Neural cell (in vitro differentiated cells): ENCODE data around the gene PTPRD. TPM values are rescaled to one million over a fixed set of nuclear protein-coding genes. Genes with fewer than 3 reads are reported as not detected.
A peak's percentile ranks its signal among the peaks of the same experiment; 100 is the strongest.

Experiments
- H2AFZ ChIP-seq: fragments of 200-600, 300-800 bp; sonication (generic), shearing (Covaris generic); 2 replicates; pipeline ENCODE4 v1.6.0; 2014; ENCODE audit warnings: low read depth, mild to moderate bottlenecking, antibody characterized with exemption, low read length, moderate library complexity
- H3F3A ChIP-seq: fragments of 200-600 bp; shearing (Covaris generic); 2 replicates; pipeline ENCODE4 v1.6.1; 2016; ENCODE audit warnings: mild to moderate bottlenecking, moderate library complexity, mixed read lengths, antibody characterized with exemption, low read length; ENCODE audit not compliant: insufficient read depth, poor library complexity, severe bottlenecking
- H3K27ac ChIP-seq: fragments of 200-600, 300-800 bp; sonication (generic), shearing (Covaris generic); 2 replicates; pipeline ENCODE4 v1.5.1; 2014; ENCODE audit warnings: mild to moderate bottlenecking, low read length, moderate library complexity
- H3K27me3 ChIP-seq: fragments of 300-800, 200-600 bp; sonication (generic), shearing (Covaris generic); 2 replicates; pipeline ENCODE4 v1.6.0; 2014; ENCODE audit warnings: mild to moderate bottlenecking, low read depth, low read length, moderate library complexity; ENCODE audit not compliant: insufficient read depth
- H3K36me3 ChIP-seq: fragments of 300-800, 200-600 bp; sonication (generic), shearing (Covaris generic); 2 replicates; pipeline ENCODE4 v1.5.1; 2014; ENCODE audit warnings: mild to moderate bottlenecking, antibody characterized with exemption, low read length, moderate library complexity; ENCODE audit not compliant: insufficient read depth
- H3K4me2 ChIP-seq: fragments of 300-800, 200-600 bp; sonication (generic), shearing (Covaris generic); 2 replicates; pipeline ENCODE4 v1.6.0; 2014; ENCODE audit warnings: mild to moderate bottlenecking, low read length
- H3K4me3 ChIP-seq: fragments of 300-800, 200-600 bp; sonication (generic), shearing (Covaris generic); 2 replicates; pipeline ENCODE4 v1.5.1; 2014; ENCODE audit warnings: mild to moderate bottlenecking, low read length, moderate library complexity
- H3K79me2 ChIP-seq: fragments of 200-600 bp; shearing (Covaris generic); replicated peaks from 2 replicates; pipeline ENCODE4 v1.6.0; 2014; ENCODE audit warnings: mild to moderate bottlenecking, low read length, moderate library complexity; ENCODE audit not compliant: insufficient read depth
- H3K9ac ChIP-seq: fragments of 300-800, 200-600 bp; sonication (generic), shearing (Covaris generic); 2 replicates; pipeline ENCODE4 v1.6.1; 2016; ENCODE audit warnings: mild to moderate bottlenecking, low read length, mixed read lengths
- H3K9me2 ChIP-seq: fragments of 200-600 bp; shearing (Covaris generic); 2 replicates; pipeline ENCODE4 v1.6.1; 2016; ENCODE audit warnings: mild to moderate bottlenecking, low read length, mixed read lengths; ENCODE audit not compliant: insufficient read depth
- H3K9me3 ChIP-seq: fragments of 200-600, 300-800 bp; sonication (generic), shearing (Covaris generic); 2 replicates; pipeline ENCODE4 v1.6.1; 2016; ENCODE audit warnings: mild to moderate bottlenecking, mixed run types, low read length, moderate library complexity, mixed read lengths
- H4K20me1 ChIP-seq: fragments of 200-600 bp; shearing (Covaris generic); 2 replicates; pipeline ENCODE4 v1.6.1; 2016; ENCODE audit warnings: mild to moderate bottlenecking, mixed run types; ENCODE audit not compliant: insufficient read depth
- EP300 ChIP-seq: fragments of 450-650 bp; conservative IDR thresholded peaks from 2 replicates; pipeline ENCODE4 v1.6.1; 2014; ENCODE audit warnings: antibody characterized with exemption, mild to moderate bottlenecking, moderate library complexity; ENCODE audit not compliant: poor library complexity, severe bottlenecking
- MXI1 ChIP-seq: fragments of 450-650 bp; conservative IDR thresholded peaks from 2 replicates; pipeline ENCODE4 v1.6.1; 2014; ENCODE audit warnings: antibody characterized with exemption, mild to moderate bottlenecking; ENCODE audit not compliant: poor library complexity, severe bottlenecking
- POLR2AphosphoS5 ChIP-seq: IDR thresholded peaks from 2 replicates; pipeline ENCODE4 v1.6.1; 2012
- RAD21 ChIP-seq: fragments of 450-650 bp; conservative IDR thresholded peaks from 2 replicates; pipeline ENCODE4 v1.6.1; 2014; ENCODE audit warnings: antibody characterized with exemption, mild to moderate bottlenecking, moderate library complexity
- SMC3 ChIP-seq: fragments of 450-650 bp; conservative IDR thresholded peaks from 2 replicates; pipeline ENCODE4 v1.6.1; 2014; ENCODE audit warnings: antibody characterized with exemption, mild to moderate bottlenecking, moderate library complexity; ENCODE audit not compliant: poor library complexity
- TAF1 ChIP-seq: IDR thresholded peaks from 2 replicates; pipeline ENCODE4 v1.6.1; 2012; ENCODE audit warnings: low read depth
- polyA plus RNA-seq: library from polyadenylated mRNA; depleted of rRNA; stranded (reverse); fragments of >200 nt; gene quantifications from 2 replicates; pipeline ENCODE4 v1.2.3, GENCODE V29; 2014
- TF ChIP-seq, protein P1 (sequence below): IDR thresholded peaks from 2 replicates; pipeline ENCODE4 v1.6.1; 2012; ENCODE audit warnings: borderline replicate concordance
- TF ChIP-seq, protein P2 (sequence below): fragments of 450-650 bp; IDR thresholded peaks from 2 replicates; pipeline ENCODE4 v1.5.1; 2014; ENCODE audit warnings: antibody characterized with exemption, mild to moderate bottlenecking, moderate library complexity; ENCODE audit not compliant: poor library complexity, severe bottlenecking

Gene PTPRD
- polyA plus RNA-seq, 1 donor from 2014 or later = 143 TPM

DNA sequence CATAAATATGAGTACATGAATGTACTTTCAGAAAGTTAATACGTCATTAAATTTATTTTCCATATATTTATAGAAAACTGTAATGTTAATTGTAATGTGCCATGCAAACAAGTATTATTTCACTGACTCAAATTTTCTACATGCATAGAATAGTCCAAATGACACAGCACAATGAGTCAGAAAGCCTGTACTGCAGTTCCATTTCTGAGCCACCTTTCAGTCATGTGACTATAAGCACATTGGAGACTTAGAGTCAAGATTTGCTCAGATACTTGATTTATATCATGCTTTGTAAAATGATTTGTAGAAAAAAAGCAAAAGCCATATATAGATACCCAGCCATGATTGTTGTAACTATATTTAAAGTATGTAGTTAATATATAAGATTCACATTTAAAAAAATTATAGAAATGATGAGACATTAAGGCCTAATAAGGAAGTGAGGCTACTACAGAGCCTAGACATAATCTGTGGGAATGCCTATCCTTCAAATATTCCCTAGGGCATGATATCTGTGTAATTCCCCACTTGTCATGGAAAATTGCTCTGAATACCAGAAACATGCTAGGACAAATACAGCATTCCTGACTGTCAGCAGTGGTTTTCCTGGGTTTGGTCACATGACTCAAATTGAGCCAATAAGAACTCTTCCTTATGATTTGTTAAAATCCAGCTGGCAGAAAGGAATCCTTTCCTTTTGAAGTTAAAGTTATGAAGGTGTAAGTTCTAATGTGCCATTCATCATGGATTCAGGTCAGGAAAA is 50.0 kb downstream of the PTPRD start:
- H3K4me3 ChIP-seq = no peak overlapping the region
- no peaks in the 10 kb centered on the region for H3K79me2 ChIP-seq
- no peak for TF ChIP-seq POLR2AphosphoS5
- no peak for TF ChIP-seq SMC3
- TF ChIP-seq MXI1 = no peak
- TF ChIP-seq, protein P1, sequence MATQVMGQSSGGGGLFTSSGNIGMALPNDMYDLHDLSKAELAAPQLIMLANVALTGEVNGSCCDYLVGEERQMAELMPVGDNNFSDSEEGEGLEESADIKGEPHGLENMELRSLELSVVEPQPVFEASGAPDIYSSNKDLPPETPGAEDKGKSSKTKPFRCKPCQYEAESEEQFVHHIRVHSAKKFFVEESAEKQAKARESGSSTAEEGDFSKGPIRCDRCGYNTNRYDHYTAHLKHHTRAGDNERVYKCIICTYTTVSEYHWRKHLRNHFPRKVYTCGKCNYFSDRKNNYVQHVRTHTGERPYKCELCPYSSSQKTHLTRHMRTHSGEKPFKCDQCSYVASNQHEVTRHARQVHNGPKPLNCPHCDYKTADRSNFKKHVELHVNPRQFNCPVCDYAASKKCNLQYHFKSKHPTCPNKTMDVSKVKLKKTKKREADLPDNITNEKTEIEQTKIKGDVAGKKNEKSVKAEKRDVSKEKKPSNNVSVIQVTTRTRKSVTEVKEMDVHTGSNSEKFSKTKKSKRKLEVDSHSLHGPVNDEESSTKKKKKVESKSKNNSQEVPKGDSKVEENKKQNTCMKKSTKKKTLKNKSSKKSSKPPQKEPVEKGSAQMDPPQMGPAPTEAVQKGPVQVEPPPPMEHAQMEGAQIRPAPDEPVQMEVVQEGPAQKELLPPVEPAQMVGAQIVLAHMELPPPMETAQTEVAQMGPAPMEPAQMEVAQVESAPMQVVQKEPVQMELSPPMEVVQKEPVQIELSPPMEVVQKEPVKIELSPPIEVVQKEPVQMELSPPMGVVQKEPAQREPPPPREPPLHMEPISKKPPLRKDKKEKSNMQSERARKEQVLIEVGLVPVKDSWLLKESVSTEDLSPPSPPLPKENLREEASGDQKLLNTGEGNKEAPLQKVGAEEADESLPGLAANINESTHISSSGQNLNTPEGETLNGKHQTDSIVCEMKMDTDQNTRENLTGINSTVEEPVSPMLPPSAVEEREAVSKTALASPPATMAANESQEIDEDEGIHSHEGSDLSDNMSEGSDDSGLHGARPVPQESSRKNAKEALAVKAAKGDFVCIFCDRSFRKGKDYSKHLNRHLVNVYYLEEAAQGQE = peak; percentile 47
- H3K9me2 ChIP-seq = no peaks in the 10 kb centered on the region
- H3K9ac ChIP-seq = no peak overlapping the region
- no peaks in the 10 kb centered on the region for H4K20me1 ChIP-seq
- H2AFZ ChIP-seq = no peak overlapping the region
- H3F3A ChIP-seq = no peaks in the 10 kb centered on the region
- no peaks in the 10 kb centered on the region for H3K36me3 ChIP-seq
- H3K27me3 ChIP-seq = no peaks in the 10 kb centered on the region
- H3K27ac ChIP-seq = no peak overlapping the region
- no peaks in the 10 kb centered on the region for H3K9me3 ChIP-seq
- H3K4me2 ChIP-seq = no peak overlapping the region

DNA sequence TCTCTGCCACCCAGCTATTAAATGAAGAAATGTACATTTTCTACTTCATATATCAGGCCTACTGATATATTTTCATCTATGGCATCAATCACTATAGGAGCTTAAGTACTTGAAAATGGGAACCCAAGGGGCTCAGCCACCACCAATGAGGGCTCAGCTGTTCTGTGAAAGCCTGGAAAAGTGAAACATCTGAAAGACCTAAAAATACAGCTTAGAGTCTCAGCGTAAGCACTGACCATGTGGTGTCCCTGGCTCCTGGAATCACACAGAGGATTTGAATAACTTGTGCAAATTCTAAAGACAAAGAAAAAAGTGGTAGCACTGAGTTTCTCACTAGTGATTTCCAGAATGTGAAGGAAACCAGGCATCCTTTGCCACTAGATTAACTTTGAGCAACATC is 64.5 kb downstream of the PTPRD start:
- Histone ChIP-seq H3K9me2 (no peaks in the 10 kb centered on the region), H3K27me3 (no peaks in the 10 kb centered on the region), H3K9me3 (no peaks in the 10 kb centered on the region), H3K36me3 (no peaks in the 10 kb centered on the region), H3K4me3 (no peak overlapping the region), H3K27ac (no peak overlapping the region), H3K9ac (no peak overlapping the region), H3K79me2 (no peaks in the 10 kb centered on the region), H2AFZ (no peak overlapping the region), H3K4me2 (no peak overlapping the region), H3F3A (no peaks in the 10 kb centered on the region), H4K20me1 (no peaks in the 10 kb centered on the region)
- TF ChIP-seq SMC3 (no peak), MXI1 (no peak), EP300 (no peak), POLR2AphosphoS5 (no peak), RAD21 (no peak), TAF1 (no peak)
- TF ChIP-seq, protein P1 = no peak
- TF ChIP-seq, protein P2, sequence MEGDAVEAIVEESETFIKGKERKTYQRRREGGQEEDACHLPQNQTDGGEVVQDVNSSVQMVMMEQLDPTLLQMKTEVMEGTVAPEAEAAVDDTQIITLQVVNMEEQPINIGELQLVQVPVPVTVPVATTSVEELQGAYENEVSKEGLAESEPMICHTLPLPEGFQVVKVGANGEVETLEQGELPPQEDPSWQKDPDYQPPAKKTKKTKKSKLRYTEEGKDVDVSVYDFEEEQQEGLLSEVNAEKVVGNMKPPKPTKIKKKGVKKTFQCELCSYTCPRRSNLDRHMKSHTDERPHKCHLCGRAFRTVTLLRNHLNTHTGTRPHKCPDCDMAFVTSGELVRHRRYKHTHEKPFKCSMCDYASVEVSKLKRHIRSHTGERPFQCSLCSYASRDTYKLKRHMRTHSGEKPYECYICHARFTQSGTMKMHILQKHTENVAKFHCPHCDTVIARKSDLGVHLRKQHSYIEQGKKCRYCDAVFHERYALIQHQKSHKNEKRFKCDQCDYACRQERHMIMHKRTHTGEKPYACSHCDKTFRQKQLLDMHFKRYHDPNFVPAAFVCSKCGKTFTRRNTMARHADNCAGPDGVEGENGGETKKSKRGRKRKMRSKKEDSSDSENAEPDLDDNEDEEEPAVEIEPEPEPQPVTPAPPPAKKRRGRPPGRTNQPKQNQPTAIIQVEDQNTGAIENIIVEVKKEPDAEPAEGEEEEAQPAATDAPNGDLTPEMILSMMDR = no peak
